Eye (tissue), 1 donor: Measurements from ENCODE around the gene TSPY8.
"Not testable (repeated sequence)": the region's sequence is repeated elsewhere in the genome, so short reads cannot be mapped to it uniquely, and the experiment has no call there.

ENCODE experiments used
- DNase-seq: peaks from one replicate; pipeline ENCODE4 v3.0.0-alpha.2; 2015

Gene TSPY8

GRCh38 chrY:9357497-9357896 lies at the start of gene TSPY8:
TSS of gene TSPY8 (plus strand) at chrY:9357797. CDS start at chrY:9357843, 46 bp downstream.
- not testable (repeated sequence) for DNase-seq

GRCh38 chrY:9320996-9321395 lies 36.6 kb upstream of the TSPY8 start:
- no peak for DNase-seq

GRCh38 chrY:9337164-9337563 lies 20.4 kb upstream of the TSPY8 start, which contains the start of gene TSPY4:
TSS of gene TSPY4 (plus strand) at chrY:9337464. CDS start at chrY:9337510, 46 bp downstream.
- not testable (repeated sequence) for DNase-seq

GRCh38 chrY:9396527-9396926 lies 38.9 kb downstream of the TSPY8 start:
- DNase-seq, result not testable (repeated sequence)

GRCh38 chrY:9398121-9398520 lies 40.5 kb downstream of the TSPY8 start, which contains the start of gene TSPY3:
TSS of gene TSPY3 (plus strand) at chrY:9398421. CDS start at chrY:9398467, 46 bp downstream.
- DNase-seq, result not testable (repeated sequence)
